Muscle of arm (tissue), 14 donors: Measurements from ENCODE around the gene SLC7A10. TPM values are rescaled to one million over a fixed set of nuclear protein-coding genes. Genes with fewer than 3 reads are reported as not detected.
A peak's percentile ranks its signal among the peaks of the same experiment; 100 is the strongest.

Source experiments
- DNase-seq: peaks from one replicate; pipeline ENCODE4 v3.0.0-alpha.2; 2013
- long read RNA-seq, 11 donors: transcript quantifications; one replicate each; lab custom pipeline, GENCODE V29; 2026
- polyA plus RNA-seq, 12 donors: library from polyadenylated mRNA; unstranded; fragments of 120-200 nt; gene quantifications; one replicate each; pipeline ENCODE4 v1.2.1, GENCODE V29; 2013; ENCODE audit not compliant: insufficient read length in 12 of 12

Gene SLC7A10
- polyA plus RNA-seq: 10 to 100 TPM in 2 of 12 donors, 1 to 10 TPM in 9, not detected in 1; 4.2 to 14.2 (median 8.1) TPM
- long read RNA-seq, donor 1: 0 reads
- long read RNA-seq, donor 2, partial matches to known transcripts: 0 of 1 reads
- long read RNA-seq, donor 2, other reads (novel, unspliced or antisense): 0 of 1 reads
- long read RNA-seq, donor 3, partial matches to known transcripts: 0 of 3 reads
- long read RNA-seq, donor 3, other reads (novel, unspliced or antisense): 0 of 3 reads
- long read RNA-seq, donor 4: 0 reads
- long read RNA-seq, donor 5, partial matches to known transcripts: 0 of 3 reads
- long read RNA-seq, donor 5, other reads (novel, unspliced or antisense): 0 of 3 reads
- long read RNA-seq, donor 6, partial matches to known transcripts: 0 of 2 reads
- long read RNA-seq, donor 6, other reads (novel, unspliced or antisense): 0 of 2 reads
- long read RNA-seq, donor 7, partial matches to known transcripts: 0 of 3 reads
- long read RNA-seq, donor 7, other reads (novel, unspliced or antisense): 0 of 3 reads
- long read RNA-seq, donor 8, partial matches to known transcripts: 0 of 3 reads
- long read RNA-seq, donor 8, other reads (novel, unspliced or antisense): 0 of 3 reads
- long read RNA-seq, donor 9, partial matches to known transcripts: 0 of 3 reads
- long read RNA-seq, donor 9, other reads (novel, unspliced or antisense): 0 of 3 reads
- long read RNA-seq, donor 10: 0 reads
- long read RNA-seq, donor 11, transcript SLC7A10-201 (11 exons, 1,946 nt): major isoform, 6 of 7 reads
- long read RNA-seq, donor 11, partial matches to known transcripts: 0 of 7 reads
- long read RNA-seq, donor 11, other reads (novel, unspliced or antisense): 0 of 7 reads

DNA sequence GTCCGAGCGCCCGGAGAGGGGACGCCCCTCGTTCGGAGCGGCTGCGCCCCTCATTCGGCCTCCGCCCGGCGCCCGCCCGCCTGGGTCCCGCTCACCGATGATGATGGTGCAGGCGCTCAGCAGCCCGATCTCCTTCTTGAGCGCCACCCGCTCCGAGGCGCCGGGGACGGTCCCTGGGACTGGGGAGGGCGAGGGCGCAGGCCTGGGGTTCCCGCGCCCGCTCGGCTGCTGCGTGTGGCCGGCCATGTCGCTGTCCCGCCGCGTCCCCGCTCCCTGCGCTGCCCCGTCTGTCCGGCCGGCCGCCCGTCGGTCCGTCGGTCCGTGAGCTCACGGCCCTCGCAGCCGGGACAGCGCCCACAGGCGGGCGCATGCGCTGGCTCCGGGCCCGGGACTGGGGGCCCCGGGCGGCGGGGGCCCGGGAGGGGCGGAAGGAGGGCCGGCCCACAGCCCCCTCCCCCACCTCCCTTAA lies at the start of gene SLC7A10:
Gene SLC7A10, minus strand, starts transcription at position 393 of the 469 bp plus-strand sequence. Its CDS starts 147 bp downstream, at position 246.
- no peak for DNase-seq

DNA sequence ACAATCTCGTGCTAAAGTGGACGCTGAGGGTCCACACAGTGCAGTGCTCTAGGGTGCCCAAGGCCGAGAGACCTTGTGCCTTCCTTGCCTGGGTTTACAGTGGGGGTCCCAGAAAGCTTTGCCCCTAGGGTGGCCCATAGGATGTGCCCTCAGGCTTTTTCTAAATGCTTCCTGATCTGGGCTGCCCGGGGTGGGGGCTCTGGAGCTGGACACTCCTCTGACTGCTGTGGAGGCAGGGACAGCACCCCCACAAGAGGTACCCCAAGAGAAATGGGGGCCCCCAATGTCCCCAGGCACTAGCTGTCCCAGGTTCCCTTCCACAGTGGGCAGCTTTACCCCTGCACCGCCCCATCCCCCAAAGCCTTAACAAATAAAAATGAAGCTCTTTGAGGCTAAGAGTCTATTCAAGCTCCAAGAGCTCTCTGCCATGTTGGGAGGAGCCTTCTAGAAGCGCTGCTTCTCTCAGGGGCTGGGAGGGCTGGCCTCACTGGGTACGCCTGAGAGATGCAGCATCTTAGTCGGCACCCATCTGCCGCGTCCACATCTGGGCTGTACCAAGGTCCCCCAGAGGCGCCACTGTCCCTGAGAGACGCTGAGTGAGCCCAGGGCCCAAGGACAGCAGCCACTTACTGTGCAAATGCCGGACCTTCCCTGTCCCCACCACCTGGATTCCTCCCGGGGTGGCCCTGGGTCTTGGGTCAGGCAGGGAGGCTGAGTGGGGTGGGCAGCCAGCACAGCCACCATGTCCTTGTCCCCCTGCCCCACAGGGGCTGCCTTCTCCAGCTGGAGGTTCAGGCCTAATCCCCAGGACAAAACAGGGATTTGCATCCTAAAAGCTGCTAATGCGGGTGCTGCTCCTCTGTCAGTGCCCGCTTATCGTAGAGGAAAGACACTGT lies 49.3 kb upstream of the SLC7A10 start:
- DNase-seq: no peak

DNA sequence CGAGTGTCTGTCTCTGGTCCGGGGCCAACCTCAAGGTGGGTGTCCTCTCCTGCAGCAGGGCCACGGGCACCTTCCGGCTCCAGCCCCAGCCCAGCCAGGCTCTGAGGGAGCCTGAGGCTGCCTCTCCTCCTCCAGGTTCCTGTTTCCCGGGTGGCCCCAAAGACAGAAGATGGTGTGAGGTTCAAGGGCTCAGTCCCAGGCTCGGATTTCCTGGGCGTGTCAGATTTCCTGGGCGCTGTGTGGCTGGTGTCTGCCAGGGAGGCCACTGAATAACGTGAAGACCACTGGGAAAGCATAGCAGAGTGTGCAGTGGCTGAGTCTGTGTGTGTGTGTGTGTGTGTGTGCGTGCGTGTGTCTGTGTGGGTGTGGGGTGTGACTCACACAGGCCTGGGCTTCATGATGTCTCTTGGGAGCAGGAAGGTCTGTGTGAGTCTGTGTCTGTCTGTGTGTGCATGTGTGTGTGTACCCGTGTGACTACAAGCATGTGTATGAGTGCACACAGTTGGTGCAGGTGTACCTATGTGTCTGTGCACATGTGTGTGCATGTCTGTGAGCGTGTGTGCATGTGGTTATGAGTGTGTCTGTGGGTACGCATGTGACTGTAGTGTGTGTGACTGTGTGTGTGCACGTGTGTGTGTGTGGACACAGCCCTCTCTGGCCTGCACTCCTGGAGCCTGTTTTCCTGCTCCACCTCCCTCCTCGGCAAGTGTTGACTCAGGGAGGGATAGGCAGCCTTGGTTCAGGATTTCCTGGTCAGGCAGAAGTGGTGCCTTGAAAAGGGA lies 48.4 kb upstream of the SLC7A10 start:
- peak; percentile 36 for DNase-seq

DNA sequence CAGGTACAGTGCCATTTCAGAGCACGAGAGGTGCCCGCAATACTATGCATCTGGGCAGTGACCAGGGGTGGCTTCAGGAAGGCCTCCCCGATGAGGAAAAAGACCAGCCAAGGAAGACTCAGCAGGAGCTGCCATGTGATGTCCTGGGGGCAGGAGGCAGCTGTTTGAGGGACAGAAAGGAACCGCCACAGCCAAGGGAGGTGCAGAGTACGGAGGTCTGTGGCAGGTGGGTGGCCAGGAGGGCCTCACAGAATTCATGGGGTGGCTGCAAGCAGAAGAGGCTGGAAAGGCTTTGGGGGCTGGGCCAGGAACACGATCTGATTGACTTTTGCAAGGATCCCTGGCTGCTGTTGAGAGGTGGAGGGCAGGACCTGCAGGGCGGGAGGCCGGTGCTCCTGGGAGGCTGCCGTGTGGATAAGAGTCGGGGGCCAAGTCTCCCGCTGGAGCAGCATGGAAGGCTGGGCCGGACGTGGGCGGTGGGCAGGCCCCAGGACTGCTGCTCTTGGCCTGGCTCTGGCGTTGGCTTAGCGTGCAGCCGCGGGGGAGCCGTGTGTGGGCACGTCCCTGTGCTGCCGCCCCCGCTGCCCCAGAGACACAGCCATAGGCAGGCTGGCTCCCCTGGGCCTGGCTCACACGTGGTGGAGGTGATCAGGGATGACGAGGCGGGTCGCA lies 47.6 kb upstream of the SLC7A10 start:
- no peak for DNase-seq

- DNase-seq: no peak
Observed at GRCh38 chr19:33271246-33272021, 45.8 kb upstream of the SLC7A10 start.

DNA sequence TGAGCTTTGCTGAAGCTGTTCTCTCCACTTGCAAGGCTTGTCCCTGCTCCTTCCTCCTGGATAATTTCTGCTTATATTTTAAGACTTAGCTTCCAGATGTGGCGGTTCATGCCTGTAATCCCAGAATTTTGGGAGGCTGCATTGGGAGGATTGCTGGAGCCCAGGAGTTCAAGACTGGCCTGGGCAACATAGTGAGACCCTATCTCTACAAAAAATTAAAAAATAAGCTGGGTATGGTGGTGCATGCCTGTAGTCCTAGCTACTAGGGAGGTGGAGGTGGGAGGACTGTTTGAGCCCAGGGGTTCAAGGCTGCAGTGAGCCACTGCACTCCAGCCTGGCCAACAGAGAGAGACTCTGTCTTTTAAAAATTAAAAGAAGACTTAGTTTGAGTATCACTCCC lies 45.1 kb upstream of the SLC7A10 start:
- DNase-seq: no peak

DNA sequence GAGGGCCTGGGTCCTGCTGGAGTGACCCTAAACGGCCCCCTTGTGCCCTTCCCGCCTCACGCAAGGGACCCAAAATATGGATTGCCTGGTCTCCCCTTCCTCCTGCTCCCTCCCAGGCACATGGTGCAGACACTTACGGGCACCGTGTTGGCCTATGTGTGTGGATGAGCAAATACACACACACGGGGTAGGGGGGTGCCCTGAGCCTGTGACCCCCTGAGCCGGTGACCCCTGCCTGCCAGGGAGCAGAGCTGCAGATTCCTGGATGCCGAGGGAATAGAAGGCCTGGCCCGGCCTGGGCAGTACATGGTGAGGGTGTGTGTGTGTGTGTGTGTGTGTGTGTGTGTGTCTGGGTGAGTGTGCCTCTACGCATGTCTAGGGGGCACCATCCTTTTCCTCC lies 43.4 kb upstream of the SLC7A10 start:
- no peak for DNase-seq

- DNase-seq: no peak
Observed at GRCh38 chr19:33268162-33268991, 42.7 kb upstream of the SLC7A10 start.

DNA sequence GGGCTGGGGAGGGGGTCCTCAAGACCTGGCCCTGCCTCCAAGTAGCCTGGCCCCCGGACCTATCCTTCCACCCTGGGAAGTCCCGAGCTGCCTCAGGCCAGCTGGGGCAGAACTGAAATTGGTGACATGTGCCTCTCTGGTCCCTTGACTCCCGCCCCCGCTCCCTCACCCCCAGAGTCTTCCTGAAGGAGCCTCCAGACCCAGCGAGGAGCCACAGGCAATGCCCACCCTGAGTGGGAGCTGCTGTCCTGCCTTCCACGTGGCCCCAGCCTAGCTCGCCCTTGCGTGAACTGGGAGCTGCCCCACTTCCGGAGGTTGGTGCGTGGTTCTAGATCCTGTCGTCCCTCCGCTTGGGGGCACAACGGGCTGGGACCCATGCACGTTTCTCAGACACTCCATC lies 42.1 kb upstream of the SLC7A10 start:
- DNase-seq: no peak

- DNase-seq: no peak
Observed at GRCh38 chr19:33266974-33267484, 41.4 kb upstream of the SLC7A10 start.

DNA sequence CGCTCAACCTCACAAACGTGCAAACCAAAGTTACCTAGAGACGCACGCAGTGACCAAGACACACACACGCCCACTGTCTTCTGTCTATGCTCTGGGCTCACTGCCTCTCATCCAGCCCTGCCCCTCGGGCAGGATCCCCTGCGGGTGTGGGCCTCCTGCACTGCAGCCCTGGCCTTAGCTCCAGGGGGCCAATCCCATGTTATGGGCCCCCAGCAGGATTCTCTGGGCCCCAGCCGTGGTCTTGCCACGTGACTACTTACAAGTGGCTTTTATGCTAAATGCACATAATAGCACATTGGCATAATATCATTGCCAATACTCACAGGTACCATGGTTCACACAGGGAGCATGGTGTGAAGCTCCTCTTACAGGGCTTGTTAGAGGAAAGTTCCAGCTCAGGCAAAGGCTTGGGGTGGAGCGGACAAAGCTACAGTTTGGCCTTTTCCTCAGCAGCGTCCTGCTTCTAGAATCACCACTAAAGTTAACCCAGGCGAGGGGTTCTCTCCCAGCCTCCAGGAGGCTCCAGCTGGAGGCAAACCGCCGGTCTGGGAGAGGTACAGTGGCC lies 39.3 kb upstream of the SLC7A10 start:
- no peak for DNase-seq

DNA sequence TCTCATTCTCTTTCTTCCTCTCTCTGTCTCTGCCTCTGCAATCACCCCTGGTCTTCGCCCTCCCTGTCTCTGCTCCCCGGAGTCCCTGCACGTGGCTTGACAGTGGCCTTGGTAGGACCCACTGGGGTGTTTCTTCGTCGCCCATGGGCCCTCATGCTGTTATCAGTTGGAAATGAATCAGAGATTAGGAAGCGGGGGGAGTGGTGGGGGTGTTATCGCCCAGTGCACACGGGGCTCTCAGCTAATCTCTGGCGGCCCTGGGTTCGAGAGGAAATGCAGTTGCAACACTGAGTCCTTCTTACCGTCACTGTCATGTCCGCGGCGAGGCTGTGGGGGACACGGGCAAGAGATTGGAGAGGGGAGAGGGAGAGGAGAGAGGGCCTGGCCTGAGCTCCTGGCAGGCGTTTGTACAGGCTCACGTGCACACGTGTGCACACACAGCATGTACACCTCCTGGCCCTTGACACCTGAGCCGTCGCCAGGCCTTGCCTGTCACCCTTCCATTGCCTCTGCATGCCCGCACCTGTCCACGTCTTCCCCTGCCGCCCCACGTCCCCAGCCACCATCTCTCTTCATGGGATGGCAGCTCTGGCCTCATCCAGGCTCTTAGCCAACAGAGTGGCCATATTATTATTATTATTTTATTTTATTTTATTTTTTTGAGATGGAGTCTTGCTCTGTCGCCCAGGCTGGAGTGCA lies 37.8 kb upstream of the SLC7A10 start:
- DNase-seq: no peak

DNA sequence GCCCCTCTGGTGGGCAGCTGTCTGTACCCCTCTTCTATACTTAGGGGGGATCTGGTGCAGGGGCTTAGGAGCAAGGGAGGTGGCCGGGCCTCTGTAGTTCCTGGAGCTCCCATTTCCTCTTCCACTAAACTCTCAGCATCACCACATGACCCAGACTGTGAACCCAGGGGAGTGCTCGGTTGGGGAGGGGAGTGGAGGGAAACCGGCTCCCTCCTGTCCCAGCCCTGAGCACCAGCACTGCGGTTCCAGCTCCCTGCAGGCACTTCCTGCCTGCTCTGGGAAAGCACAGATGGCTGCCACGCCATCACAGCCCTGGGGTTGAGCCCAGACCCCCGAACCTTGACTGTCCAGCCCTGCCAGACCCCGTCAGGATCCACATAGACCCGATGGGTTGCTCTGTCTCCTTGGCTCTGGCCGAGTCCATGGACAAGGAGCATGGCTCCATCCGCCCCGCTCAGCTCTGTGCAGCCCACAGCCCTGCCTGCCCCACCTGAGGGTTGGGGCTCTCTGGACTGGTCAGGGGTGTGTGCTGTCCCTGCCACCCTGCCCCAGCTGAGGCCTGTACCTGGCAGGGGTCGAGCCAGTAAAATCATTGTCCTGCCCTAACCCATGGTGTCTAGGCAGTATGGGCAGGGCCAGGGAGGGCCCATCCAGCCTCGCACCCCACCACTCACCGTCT lies 36.0 kb upstream of the SLC7A10 start:
- no peak for DNase-seq

GRCh38 chr19:33260628-33261418 lies 35.2 kb upstream of the SLC7A10 start:
- DNase-seq: no peak

DNA sequence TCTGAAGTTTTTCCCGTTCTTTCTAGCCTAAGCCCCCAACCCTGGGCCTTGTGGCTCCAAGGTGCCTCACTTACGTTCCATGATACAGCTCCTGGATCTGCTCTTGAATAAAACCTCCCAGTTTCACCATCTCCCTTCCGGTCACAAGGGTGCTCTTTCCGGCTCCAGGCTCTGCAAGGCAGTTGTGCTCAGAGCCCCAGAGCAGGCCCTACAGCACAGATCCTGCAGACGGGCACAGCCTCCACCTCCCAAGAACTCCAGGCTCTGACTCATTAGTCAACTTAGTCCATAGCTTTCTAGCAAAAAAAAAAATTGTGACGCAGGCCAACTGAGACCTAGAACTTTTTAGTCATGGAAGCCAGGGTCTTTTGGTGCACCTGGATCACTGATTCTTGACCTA lies 33.9 kb upstream of the SLC7A10 start:
- DNase-seq: no peak

DNA sequence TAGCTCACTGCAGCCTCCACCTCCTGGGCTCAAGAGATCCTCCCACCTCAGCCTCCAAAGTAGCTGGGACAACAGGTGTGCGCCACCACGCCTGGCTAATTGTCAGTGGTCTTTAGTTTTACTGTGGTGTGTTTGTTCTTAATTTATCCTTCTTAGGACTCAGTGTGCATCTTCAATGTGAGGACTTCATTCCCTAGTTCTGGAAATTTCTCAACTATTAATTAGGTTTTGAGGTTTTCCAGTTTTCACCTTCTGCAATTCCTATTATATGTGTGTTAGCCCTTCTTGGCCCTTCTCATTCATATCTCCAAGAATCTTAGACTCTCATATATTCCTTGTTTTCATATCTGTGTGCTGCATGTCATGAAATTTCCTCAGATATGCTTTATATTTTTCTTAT lies 32.2 kb upstream of the SLC7A10 start:
- no peak for DNase-seq
